ENCODE data around the gene KIN.

Gene KIN

GRCh38 chr10:7708832-7709231 lies 79.0 kb downstream of the KIN start:
- H3K9ac ChIP-seq (ENCODE audit: low read depth, low read length, poor library complexity, severe bottlenecking) = no peak overlapping the region
- no peaks in the 10 kb centered on the region for H3K9me3 ChIP-seq (ENCODE audit: insufficient read depth, low read depth, low read length)
- H3F3A ChIP-seq (ENCODE audit: low read depth) = no peaks in the 10 kb centered on the region
- peaks cover 11% of the 10 kb centered on the region for H3K27me3 ChIP-seq (ENCODE audit: insufficient read depth, low read length, poor library complexity, severe bottlenecking)
- TF ChIP-seq CTCF (conservative IDR thresholded peaks at IDR 0.05; ENCODE audit: low read length) (no peak), EZH2phosphoT487 (IDR thresholded peaks at IDR 0.05; ENCODE audit: borderline replicate concordance) (no peak)
- H3K4me2 ChIP-seq (ENCODE audit: low read depth, low read length, poor library complexity, severe bottlenecking) = no peak overlapping the region
- H3K9me2 ChIP-seq (replicated peaks; ENCODE audit: low read depth, low read length) = no peaks in the 10 kb centered on the region
- H3K79me2 ChIP-seq (ENCODE audit: insufficient read depth, low read length) = no peaks in the 10 kb centered on the region
- no peaks in the 10 kb centered on the region for H3K4me1 ChIP-seq (ENCODE audit: insufficient read depth, low read length, poor library complexity, severe bottlenecking)
- H3K4me3 ChIP-seq (ENCODE audit: low read length, poor library complexity, severe bottlenecking) = no peak overlapping the region
- H2AFZ ChIP-seq (ENCODE audit: low read length) = no peak overlapping the region
- no peaks in the 10 kb centered on the region for H4K20me1 ChIP-seq (ENCODE audit: insufficient read depth, low read length, poor library complexity, severe bottlenecking)
- no peaks in the 10 kb centered on the region for H3K36me3 ChIP-seq (ENCODE audit: insufficient read depth, low read length)

- no peak for TF ChIP-seq EZH2phosphoT487 (IDR thresholded peaks at IDR 0.05; ENCODE audit: borderline replicate concordance)
- no peak for TF ChIP-seq CTCF (conservative IDR thresholded peaks at IDR 0.05; ENCODE audit: low read length)
- no peaks in the 10 kb centered on the region for H3K4me1 ChIP-seq (ENCODE audit: insufficient read depth, low read length, poor library complexity, severe bottlenecking)
- H4K20me1 ChIP-seq (ENCODE audit: insufficient read depth, low read length, poor library complexity, severe bottlenecking) = no peaks in the 10 kb centered on the region
- no peak overlapping the region for H3K4me3 ChIP-seq (ENCODE audit: low read length, poor library complexity, severe bottlenecking)
- H3K9me2 ChIP-seq (replicated peaks; ENCODE audit: low read depth, low read length) = no peaks in the 10 kb centered on the region
- H3K27me3 ChIP-seq (ENCODE audit: insufficient read depth, low read length, poor library complexity, severe bottlenecking) = peaks cover 11% of the 10 kb centered on the region
- H3K36me3 ChIP-seq (ENCODE audit: insufficient read depth, low read length) = no peaks in the 10 kb centered on the region
- no peaks in the 10 kb centered on the region for H3F3A ChIP-seq (ENCODE audit: low read depth)
- H3K79me2 ChIP-seq (ENCODE audit: insufficient read depth, low read length) = no peaks in the 10 kb centered on the region
- no peak overlapping the region for H3K4me2 ChIP-seq (ENCODE audit: low read depth, low read length, poor library complexity, severe bottlenecking)
- no peak overlapping the region for H2AFZ ChIP-seq (ENCODE audit: low read length)
- H3K9me3 ChIP-seq (ENCODE audit: insufficient read depth, low read depth, low read length) = no peaks in the 10 kb centered on the region
- H3K9ac ChIP-seq (ENCODE audit: low read depth, low read length, poor library complexity, severe bottlenecking) = no peak overlapping the region
Measured at GRCh38 chr10:7707858-7708622, 79.8 kb downstream of the KIN start.

GRCh38 chr10:7707102-7707501 lies 80.7 kb downstream of the KIN start:
- H3K9ac ChIP-seq (ENCODE audit: low read depth, low read length, poor library complexity, severe bottlenecking) = no peak overlapping the region
- no peaks in the 10 kb centered on the region for H3K79me2 ChIP-seq (ENCODE audit: insufficient read depth, low read length)
- no peak overlapping the region for H3K4me2 ChIP-seq (ENCODE audit: low read depth, low read length, poor library complexity, severe bottlenecking)
- H3K4me3 ChIP-seq (ENCODE audit: low read length, poor library complexity, severe bottlenecking) = no peak overlapping the region
- no peaks in the 10 kb centered on the region for H3K36me3 ChIP-seq (ENCODE audit: insufficient read depth, low read length)
- no peaks in the 10 kb centered on the region for H3K9me3 ChIP-seq (ENCODE audit: insufficient read depth, low read depth, low read length)
- H2AFZ ChIP-seq (ENCODE audit: low read length) = no peak overlapping the region
- H3K4me1 ChIP-seq (ENCODE audit: insufficient read depth, low read length, poor library complexity, severe bottlenecking) = no peaks in the 10 kb centered on the region
- H3K27me3 ChIP-seq (ENCODE audit: insufficient read depth, low read length, poor library complexity, severe bottlenecking) = peaks cover 11% of the 10 kb centered on the region
- H3F3A ChIP-seq (ENCODE audit: low read depth) = no peaks in the 10 kb centered on the region
- H4K20me1 ChIP-seq (ENCODE audit: insufficient read depth, low read length, poor library complexity, severe bottlenecking) = no peaks in the 10 kb centered on the region
- H3K9me2 ChIP-seq (replicated peaks; ENCODE audit: low read depth, low read length) = no peaks in the 10 kb centered on the region
- TF ChIP-seq CTCF (conservative IDR thresholded peaks at IDR 0.05; ENCODE audit: low read length) (no peak), EZH2phosphoT487 (IDR thresholded peaks at IDR 0.05; ENCODE audit: borderline replicate concordance) (no peak)

All from Loucy (cell line).